Upper lobe of right lung (tissue), 1 donor: ENCODE data around the gene IL1RL2. TPM values are rescaled to one million over a fixed set of nuclear protein-coding genes. Genes with fewer than 3 reads are reported as not detected.

Experiments
- ATAC-seq: fragments of 200-7000 bp; cut with Tn5 transposase; one replicate; pipeline ENCODE4 v1.9.1; 2020; ENCODE audit warnings: mild to moderate bottlenecking, moderate library complexity
- DNase-seq: peaks from one replicate; pipeline ENCODE4 v3.0.0-alpha.2; 2020
- H3K27ac ChIP-seq: fragments of 200-600 bp; one replicate; pipeline ENCODE4 v1.8.0; 2022
- H3K27me3 ChIP-seq: fragments of 200-600 bp; one replicate; pipeline ENCODE4 v1.8.0; 2022; ENCODE audit warnings: mild to moderate bottlenecking
- H3K36me3 ChIP-seq: fragments of 200-600 bp; one replicate; pipeline ENCODE4 v1.8.0; 2022
- H3K4me1 ChIP-seq: fragments of 200-600 bp; one replicate; pipeline ENCODE4 v1.8.0; 2022
- H3K4me3 ChIP-seq: fragments of 200-600 bp; one replicate; pipeline ENCODE4 v1.8.0; 2022; ENCODE audit warnings: mild to moderate bottlenecking
- H3K9me3 ChIP-seq: fragments of 200-600 bp; one replicate; pipeline ENCODE4 v1.8.0; 2022
- CTCF ChIP-seq: fragments of 200-600 bp; IDR thresholded peaks from one replicate; pipeline ENCODE4 v1.8.0; 2022; ENCODE audit warnings: antibody characterized with exemption
- intact Hi-C: fragments of 100-400 bp; cut with DNase I; formaldehyde crosslinking; loops from one replicate; pipeline ENCODE4 v1.11.0; 2022
- total RNA-seq: library from RNA; stranded (reverse); fragmentation: NEBNext Ultra II Directional; extraction: Animal tissue kit (Norgen Biotek cat#: 25700); gene quantifications from one replicate; pipeline ENCODE4 v1.2.1, GENCODE V29; 2021
- donor health status: DM: no; HTN: yes; CAD: no; lungs with severe emphysema.

The IL1RL2 gene
- total RNA-seq, 1 donor from 2014 or later = 0.58 TPM

GRCh38 chr2:102144128-102144527, 42.7 kb upstream of the IL1RL2 start:
- Histone ChIP-seq H3K36me3 (peaks cover 12% of the 10 kb centered on the region), H3K4me3 (peak overlapping the region; percentile 75), H3K9me3 (peaks cover 2% of the 10 kb centered on the region), H3K27me3 (no peaks in the 10 kb centered on the region), H3K4me1 (peaks cover 32% of the 10 kb centered on the region), H3K27ac (peak overlapping the region; percentile 98)
- no peak for TF ChIP-seq CTCF
- DNase-seq (no peak), ATAC-seq (no peak)
- intact Hi-C loops = no loop called here

DNA sequence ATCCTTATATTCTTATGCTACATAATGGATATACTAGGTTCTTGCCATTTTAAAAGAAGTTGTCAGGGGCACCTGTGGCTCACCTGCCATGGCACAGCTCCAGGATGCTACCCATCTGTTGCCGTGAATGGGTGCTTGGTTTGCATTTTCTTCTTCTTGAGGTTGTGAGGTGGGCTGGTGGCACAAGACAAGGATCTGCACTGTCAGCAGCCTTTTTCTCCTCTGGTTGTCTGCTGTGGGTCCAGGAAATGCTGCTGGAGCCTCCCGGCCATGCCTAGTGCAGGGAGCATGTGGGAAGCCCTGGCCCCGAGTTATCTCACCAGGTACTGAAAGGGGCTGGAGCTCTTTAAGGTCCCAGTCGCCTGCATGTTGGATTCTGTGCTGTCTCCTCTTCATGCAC, 41.7 kb upstream of the IL1RL2 start:
- DNase-seq (no peak), ATAC-seq (no peak)
- intact Hi-C loops = no loop called here
- H3K9me3 ChIP-seq = peaks cover 3% of the 10 kb centered on the region
- H3K27ac ChIP-seq = peak overlapping the region; percentile 30
- H3K27me3 ChIP-seq = no peaks in the 10 kb centered on the region
- peaks cover 12% of the 10 kb centered on the region for H3K36me3 ChIP-seq
- TF ChIP-seq CTCF = no peak
- peaks cover 39% of the 10 kb centered on the region for H3K4me1 ChIP-seq
- peak overlapping the region; percentile 75 for H3K4me3 ChIP-seq

DNA sequence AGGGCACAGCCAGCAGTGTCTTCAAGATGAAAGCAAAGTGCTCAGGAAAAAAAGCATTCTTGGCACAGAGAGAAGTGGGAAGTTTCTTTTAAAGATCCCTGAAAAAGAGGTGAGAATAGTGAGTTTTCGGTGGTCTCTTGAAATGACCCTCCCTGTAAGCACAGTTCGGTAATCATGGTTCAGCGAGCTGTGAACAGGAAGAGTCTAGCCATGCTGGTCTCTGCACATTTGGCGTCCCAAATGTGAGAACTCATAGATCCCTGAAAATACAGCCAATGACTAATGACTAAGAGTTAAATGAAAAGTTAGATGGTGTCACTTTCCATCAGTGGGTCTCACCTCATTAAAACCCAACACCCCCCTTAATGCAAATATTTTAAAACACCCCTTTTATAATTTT, 40.9 kb upstream of the IL1RL2 start:
- Histone ChIP-seq H3K27me3 (no peaks in the 10 kb centered on the region), H3K4me3 (peak overlapping the region; percentile 75), H3K9me3 (peaks cover 3% of the 10 kb centered on the region), H3K4me1 (peaks cover 36% of the 10 kb centered on the region), H3K36me3 (peaks cover 12% of the 10 kb centered on the region), H3K27ac (peak overlapping the region; percentile 30)
- no peak for TF ChIP-seq CTCF
- DNase-seq (no peak), ATAC-seq (no peak)
- intact Hi-C loops = no loop called here

DNA sequence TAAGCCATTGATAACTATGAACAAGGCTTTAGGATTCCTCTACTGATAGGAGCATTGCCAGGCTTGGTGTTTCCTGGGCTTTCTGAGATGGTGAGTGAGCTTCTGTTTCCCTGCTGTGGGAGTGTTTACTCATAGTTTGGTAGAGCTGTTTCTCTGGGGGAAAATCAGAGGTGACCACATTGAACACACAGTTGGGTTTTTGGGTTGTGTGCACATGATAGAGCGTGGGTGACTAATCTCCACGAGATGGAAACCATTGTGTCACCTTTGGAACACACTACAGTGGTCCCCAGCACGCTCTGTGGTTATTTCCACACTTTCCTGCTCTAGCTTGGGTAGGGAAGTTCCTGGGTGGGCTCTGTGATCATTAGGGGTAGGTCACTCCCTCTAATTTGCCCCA, 38.9 kb upstream of the IL1RL2 start:
- DNase-seq = no peak
- H3K9me3 ChIP-seq = peaks cover 3% of the 10 kb centered on the region
- H3K27me3 ChIP-seq = no peaks in the 10 kb centered on the region
- intact Hi-C loops = no loop called here
- peaks cover 36% of the 10 kb centered on the region for H3K4me1 ChIP-seq
- ATAC-seq = no peak
- no peak overlapping the region for H3K27ac ChIP-seq
- H3K36me3 ChIP-seq = peaks cover 19% of the 10 kb centered on the region
- H3K4me3 ChIP-seq = no peak overlapping the region
- no peak for TF ChIP-seq CTCF

GRCh38 chr2:102149243-102149642, 37.6 kb upstream of the IL1RL2 start:
- peak overlapping the region; percentile 27 for H3K27ac ChIP-seq
- H3K9me3 ChIP-seq = peaks cover 3% of the 10 kb centered on the region
- intact Hi-C loops = no loop called here
- ATAC-seq (no peak), DNase-seq (no peak)
- peaks cover 30% of the 10 kb centered on the region for H3K36me3 ChIP-seq
- peaks cover 36% of the 10 kb centered on the region for H3K4me1 ChIP-seq
- H3K27me3 ChIP-seq = no peaks in the 10 kb centered on the region
- TF ChIP-seq CTCF = no peak
- H3K4me3 ChIP-seq = no peak overlapping the region
